Prostate gland (tissue), 2 donors: ENCODE measurements around the gene GGT7. TPM values are rescaled to one million over a fixed set of nuclear protein-coding genes. Genes with fewer than 3 reads are reported as not detected.

ENCODE experiments used
- DNase-seq: peaks from one replicate; pipeline ENCODE4 v3.0.0-alpha.2; 2019; ENCODE audit warnings: low spot score
- H3K27ac ChIP-seq, 2 donors: fragments of 200-600 bp; sonication (generic); 2 replicates each; pipeline ENCODE4 v1.5.1; 2017 to 2019
- H3K27me3 ChIP-seq: fragments of 200-600 bp; sonication (generic); replicated peaks from 2 replicates; pipeline ENCODE4 v1.5.1; 2019; ENCODE audit not compliant: insufficient read depth
- H3K36me3 ChIP-seq, 2 donors: fragments of 200-600 bp; sonication (generic); 1 replicate in 1 of 2; 2 replicates in 1 of 2; pipeline versions ENCODE4 v1.5.1 to v1.8.1; 2017 to 2019
- H3K4me1 ChIP-seq: fragments of 200-600 bp; sonication (generic); replicated peaks from 2 replicates; pipeline ENCODE4 v1.5.1; 2019
- H3K4me3 ChIP-seq, 2 donors: fragments of 200-600 bp; sonication (generic); 2 replicates each; pipeline ENCODE4 v1.5.1; 2017 to 2019
- H3K9me3 ChIP-seq: fragments of 200-600 bp; sonication (generic); 2 replicates; pipeline ENCODE4 v1.5.1; 2017
- POLR2A ChIP-seq: fragments of 450-650 bp; IDR thresholded peaks from one replicate; pipeline ENCODE4 v1.6.1; 2016; ENCODE audit warnings: antibody characterized with exemption, mild to moderate bottlenecking
- POLR2AphosphoS5 ChIP-seq: sonication (generic); formaldehyde crosslinking; IDR thresholded peaks from one replicate; pipeline ENCODE4 v1.6.1; 2017; ENCODE audit warnings: antibody characterized with exemption
- WGBS: methylation state at CpG from one replicate; pipeline ENCODE4 v1.1.5; 2018; 5-methylcytosine and 5-hydroxymethylcytosine counted together
- intact Hi-C: fragments of 100-400 bp; cut with DNase I; formaldehyde crosslinking; loops from one replicate; pipeline ENCODE4 v1.14.2; 2022
- total RNA-seq, 2 donors: library from RNA; depleted of rRNA; stranded (reverse); fragments of >200 nt; gene quantifications; one replicate each; pipeline ENCODE4 v1.1.0, GENCODE V29; 2016
- TF ChIP-seq, protein P1 (sequence below), 4 experiments: fragments of 200-600 bp in 2 of 4; fragments of 450-650 bp in 2 of 4; sonication (generic) in 2 of 4; IDR thresholded peaks; 1 replicate in 3 of 4; 2 replicates in 1 of 4; pipeline ENCODE4 v1.5.1; 2016 to 2019; ENCODE audit warnings: antibody characterized with exemption in 4 of 4, mild to moderate bottlenecking in 2 of 4, moderate library complexity in 2 of 4

Gene GGT7
- total RNA-seq, 2 donors from 2014 or later = 22.0 to 28.3 TPM

DNA sequence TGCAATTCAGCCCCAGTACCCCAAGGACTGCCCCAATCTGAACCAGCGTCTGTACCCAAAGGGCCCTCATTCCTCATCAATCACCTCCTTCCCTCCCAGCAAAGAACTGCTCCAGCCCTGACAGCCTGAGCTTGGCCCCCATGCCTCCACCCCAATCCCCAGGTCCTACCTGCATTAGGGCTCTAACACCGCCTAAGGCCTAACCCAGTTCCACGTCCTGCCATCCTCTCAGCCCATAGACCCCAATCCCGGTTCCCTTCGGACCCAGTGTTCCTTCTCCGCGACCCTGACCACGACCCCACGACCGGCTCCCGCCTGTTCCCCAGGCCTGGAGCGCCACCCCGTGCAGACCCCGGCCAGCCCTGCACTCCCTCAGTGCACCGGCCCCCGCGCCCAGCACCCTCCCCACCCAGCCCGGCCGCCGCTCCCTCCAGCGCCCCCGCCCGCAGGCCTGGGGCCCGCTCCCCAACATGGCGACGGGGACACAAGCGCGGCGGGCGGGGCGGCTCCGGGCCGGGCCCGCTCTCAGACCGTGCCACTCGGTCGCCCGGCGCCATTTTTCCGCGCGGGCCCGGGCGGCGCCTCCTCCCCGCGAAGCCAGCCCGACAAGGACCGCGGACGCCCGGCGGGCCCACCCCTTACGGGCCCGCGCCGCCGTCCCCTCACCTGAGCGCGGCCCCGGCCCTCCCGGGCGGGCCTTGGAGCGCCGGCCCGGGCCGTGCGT, 47.7 kb downstream of the GGT7 start:
- under 1% methylated on average over 53 of the region's 68 CpGs for WGBS
- Histone ChIP-seq H3K36me3 (no peaks in the 10 kb centered on the region), H3K27ac (peak overlapping the region; percentile 81 to 96)

DNA sequence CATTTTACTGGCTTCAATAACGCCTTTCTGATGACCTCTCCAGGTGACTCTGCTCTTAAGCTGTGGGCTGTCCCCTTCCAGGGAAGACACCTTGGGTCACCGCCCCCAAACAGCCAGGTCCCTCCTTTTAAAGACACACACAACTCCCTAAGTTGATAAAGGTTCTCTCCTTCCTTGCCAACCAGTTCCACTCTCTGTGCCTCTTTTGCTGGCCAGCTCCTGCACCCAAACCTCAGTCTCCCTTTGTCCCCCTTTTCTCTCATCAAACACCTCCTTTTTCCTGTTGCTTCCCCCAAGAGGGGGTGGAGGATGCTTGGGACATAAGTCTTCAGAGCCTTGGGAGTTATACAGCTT, 48.2 kb downstream of the GGT7 start:
- 0% methylated on average over 2 of the region's 2 CpGs for WGBS
- Histone ChIP-seq H3K4me3 (peak overlapping the region; percentile 60 to 93), H3K9me3 (no peaks in the 10 kb centered on the region), H3K4me1 (no peaks in the 10 kb centered on the region), H3K27ac (peak overlapping the region; percentile 81 to 96), H3K27me3 (no peaks in the 10 kb centered on the region), H3K36me3 (no peaks in the 10 kb centered on the region)
- DNase-seq = peak; percentile 61
- peak; percentile 67 for TF ChIP-seq POLR2A
- TF ChIP-seq, protein P1, sequence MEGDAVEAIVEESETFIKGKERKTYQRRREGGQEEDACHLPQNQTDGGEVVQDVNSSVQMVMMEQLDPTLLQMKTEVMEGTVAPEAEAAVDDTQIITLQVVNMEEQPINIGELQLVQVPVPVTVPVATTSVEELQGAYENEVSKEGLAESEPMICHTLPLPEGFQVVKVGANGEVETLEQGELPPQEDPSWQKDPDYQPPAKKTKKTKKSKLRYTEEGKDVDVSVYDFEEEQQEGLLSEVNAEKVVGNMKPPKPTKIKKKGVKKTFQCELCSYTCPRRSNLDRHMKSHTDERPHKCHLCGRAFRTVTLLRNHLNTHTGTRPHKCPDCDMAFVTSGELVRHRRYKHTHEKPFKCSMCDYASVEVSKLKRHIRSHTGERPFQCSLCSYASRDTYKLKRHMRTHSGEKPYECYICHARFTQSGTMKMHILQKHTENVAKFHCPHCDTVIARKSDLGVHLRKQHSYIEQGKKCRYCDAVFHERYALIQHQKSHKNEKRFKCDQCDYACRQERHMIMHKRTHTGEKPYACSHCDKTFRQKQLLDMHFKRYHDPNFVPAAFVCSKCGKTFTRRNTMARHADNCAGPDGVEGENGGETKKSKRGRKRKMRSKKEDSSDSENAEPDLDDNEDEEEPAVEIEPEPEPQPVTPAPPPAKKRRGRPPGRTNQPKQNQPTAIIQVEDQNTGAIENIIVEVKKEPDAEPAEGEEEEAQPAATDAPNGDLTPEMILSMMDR (IDR thresholded peaks at IDR 0.05) = no peak
- peak; percentile 49 for TF ChIP-seq POLR2AphosphoS5
- intact Hi-C loops = no loop called here

More for the DNA sequence above, 47.7 kb downstream of the GGT7 start:
- DNase-seq = peak; percentile 39
- H3K27me3 ChIP-seq = no peaks in the 10 kb centered on the region
- H3K4me1 ChIP-seq = no peaks in the 10 kb centered on the region
- TF ChIP-seq, protein P1 (IDR thresholded peaks at IDR 0.05) = peak in 1 of 4 experiments; percentile 26
- no peak for TF ChIP-seq POLR2AphosphoS5
- no peak for TF ChIP-seq POLR2A
- H3K9me3 ChIP-seq = no peaks in the 10 kb centered on the region
- peak overlapping the region; percentile 60 to 93 for H3K4me3 ChIP-seq
- intact Hi-C loops = loop anchor here (5.0 kb wide), 1 partner anchor 132 kb away; the partner anchor contains the start of genes GSS and MYH7B

DNA sequence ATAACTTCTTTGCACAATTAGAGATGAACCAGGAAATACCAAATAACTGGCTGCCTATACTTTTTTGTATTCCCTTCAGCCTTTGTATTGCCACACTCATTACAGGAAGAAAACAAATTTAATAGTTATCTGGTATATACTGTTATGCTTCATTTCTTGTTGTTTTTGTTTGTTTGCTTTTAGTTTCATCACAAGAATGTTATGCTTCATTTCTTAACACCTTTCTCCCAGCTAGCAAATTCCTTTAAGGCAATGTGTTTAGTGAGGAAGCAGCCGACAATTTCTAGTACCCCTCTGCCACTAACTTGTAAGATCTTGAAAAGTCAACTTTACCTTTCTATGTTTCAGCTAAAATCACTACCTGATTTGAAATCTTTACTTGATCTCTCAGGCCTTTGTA, 48.6 kb downstream of the GGT7 start:
- H3K4me1 ChIP-seq = no peaks in the 10 kb centered on the region
- TF ChIP-seq POLR2A = no peak
- TF ChIP-seq, protein P1 (IDR thresholded peaks at IDR 0.05) = no peak
- TF ChIP-seq POLR2AphosphoS5 = no peak
- DNase-seq = no peak
- peak overlapping the region; percentile 81 to 96 for H3K27ac ChIP-seq
- WGBS = 8% methylated on average over 1 of the region's 1 CpG
- H3K9me3 ChIP-seq = no peaks in the 10 kb centered on the region
- no peaks in the 10 kb centered on the region for H3K27me3 ChIP-seq
- peak overlapping the region; percentile 60 to 93 for H3K4me3 ChIP-seq
- intact Hi-C loops = no loop called here
- no peaks in the 10 kb centered on the region for H3K36me3 ChIP-seq

DNA sequence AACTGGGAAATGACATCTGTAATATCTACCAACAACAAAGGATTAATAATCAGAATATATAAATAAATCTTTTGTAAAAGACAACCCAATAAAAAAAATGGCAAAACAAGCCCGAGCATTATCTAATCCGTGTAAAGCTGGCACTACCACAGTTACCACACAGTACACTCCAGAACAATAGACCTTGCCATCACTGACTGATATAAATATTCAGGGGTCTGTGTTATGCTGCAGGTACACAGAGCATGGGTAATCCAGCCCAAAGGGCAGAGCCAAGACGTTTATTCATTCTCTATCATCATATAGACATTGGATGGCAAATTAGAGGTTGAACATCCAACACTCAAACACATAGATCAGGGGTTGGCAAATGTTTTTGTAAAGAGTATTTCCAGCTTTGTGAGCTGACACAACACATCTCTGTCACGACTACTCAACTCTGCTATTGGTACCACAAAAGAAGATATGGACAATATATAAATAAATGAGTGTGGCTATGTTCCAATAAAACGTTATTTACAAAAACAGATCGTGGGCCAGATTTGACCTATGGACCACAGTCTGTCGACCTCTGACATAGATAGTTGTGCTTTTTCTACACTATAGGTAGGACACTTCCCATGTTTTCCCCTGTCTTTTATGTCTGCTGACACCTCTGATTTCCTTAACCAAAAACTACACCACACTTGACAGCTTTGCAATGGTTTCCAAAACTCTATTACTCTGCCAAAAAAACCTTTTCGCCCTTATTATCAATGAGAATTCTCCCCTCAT, 51.7 kb downstream of the GGT7 start:
- Histone ChIP-seq H3K27me3 (no peaks in the 10 kb centered on the region), H3K36me3 (no peaks in the 10 kb centered on the region), H3K27ac (no peak overlapping the region), H3K4me1 (no peaks in the 10 kb centered on the region), H3K4me3 (no peak overlapping the region), H3K9me3 (no peaks in the 10 kb centered on the region)
- TF ChIP-seq POLR2AphosphoS5 = no peak
- TF ChIP-seq, protein P1 (IDR thresholded peaks at IDR 0.05) = no peak
- no peak for TF ChIP-seq POLR2A
- WGBS = 56% methylated on average over 8 of the region's 8 CpGs
- DNase-seq = no peak
- intact Hi-C loops = no loop called here
